Activated CD8-positive, alpha-beta memory T cell treated with anti-CD3 and anti-CD28 coated beads for 36 hours (primary cell): ENCODE measurements around the gene P3H1. TPM values are rescaled to one million over a fixed set of nuclear protein-coding genes. Genes with fewer than 3 reads are reported as not detected.
"Not testable (repeated sequence)": the region's sequence is repeated elsewhere in the genome, so short reads cannot be mapped to it uniquely, and the experiment has no call there.

Source experiments
- CTCF ChIA-PET: fragments of 350-600 bp; sonication (Branson Sonifier 250); formaldehyde crosslinking; loops from one replicate; lab custom pipeline; 2021; ENCODE audit warnings: antibody characterized with exemption; lab: Charles Lee
- POLR2A ChIA-PET: fragments of 350-600 bp; sonication (Branson Sonifier 250); formaldehyde crosslinking; loops from one replicate; lab custom pipeline; 2021; ENCODE audit warnings: antibody characterized with exemption; lab: Charles Lee
- total RNA-seq, 2 experiments: library from RNA; stranded (reverse); gene quantifications; one replicate each; pipeline ENCODE4 v1.2.3, GENCODE V29; 2021

P3H1 gene
- total RNA-seq, 2 experiments from 2014 or later, result 31.5 to 35.5 TPM

DNA sequence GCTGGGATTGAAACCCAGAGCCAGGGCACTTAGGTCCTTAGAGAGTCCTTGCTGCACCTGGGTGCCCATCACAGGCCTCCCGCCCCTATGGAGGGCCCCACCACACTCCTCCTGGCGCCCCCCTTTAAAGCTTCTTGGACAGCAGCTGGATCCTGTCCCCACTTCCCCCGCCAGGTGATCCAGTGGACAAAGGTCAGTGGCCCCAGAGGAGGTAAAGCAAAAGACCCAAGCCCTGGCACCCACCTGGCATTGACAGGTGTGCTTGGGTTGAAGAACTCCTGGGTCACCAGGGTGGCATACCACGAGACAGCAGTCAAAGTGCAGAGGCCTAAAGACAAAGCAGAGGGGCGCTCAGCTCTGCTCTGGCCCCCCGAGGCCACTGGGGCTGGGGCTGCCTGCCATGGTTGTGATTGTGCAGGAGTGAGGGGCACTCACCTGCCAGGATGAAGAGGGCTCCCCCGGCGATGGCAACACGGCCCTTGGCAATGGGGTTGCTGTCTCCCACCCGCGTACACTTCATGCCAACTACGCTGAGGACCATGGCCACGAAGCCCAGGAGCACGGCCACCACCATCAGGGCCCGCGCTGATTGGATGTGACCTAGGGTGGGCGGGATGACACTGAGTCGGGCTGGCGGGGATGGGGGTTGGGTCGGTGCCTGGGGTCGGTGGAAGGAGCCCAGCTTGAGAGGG, 28.7 kb downstream of the P3H1 start:
- ChIA-PET POLR2A (no interaction called here), CTCF (no interaction called here)

DNA sequence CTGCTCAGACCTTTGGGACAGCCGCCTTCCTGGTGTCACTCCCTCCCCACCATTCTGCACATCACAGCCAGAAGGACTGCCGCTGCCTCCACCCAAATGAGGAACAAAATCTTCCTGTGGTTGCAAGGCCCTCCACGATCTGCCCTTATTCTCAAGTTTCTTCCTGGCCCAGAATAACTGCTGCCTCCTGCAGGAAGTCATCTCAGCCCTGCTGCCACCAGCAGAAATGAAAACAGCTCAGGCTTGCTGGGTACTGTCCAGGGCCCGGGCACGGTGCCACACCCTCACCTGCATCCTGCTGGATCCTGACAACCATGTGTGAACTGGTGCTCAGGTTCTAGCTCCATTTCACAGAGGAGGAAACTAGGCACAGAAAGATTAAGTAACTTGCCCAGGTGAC, 29.6 kb downstream of the P3H1 start:
- POLR2A ChIA-PET, result no interaction called here
- CTCF ChIA-PET, result no interaction called here

DNA sequence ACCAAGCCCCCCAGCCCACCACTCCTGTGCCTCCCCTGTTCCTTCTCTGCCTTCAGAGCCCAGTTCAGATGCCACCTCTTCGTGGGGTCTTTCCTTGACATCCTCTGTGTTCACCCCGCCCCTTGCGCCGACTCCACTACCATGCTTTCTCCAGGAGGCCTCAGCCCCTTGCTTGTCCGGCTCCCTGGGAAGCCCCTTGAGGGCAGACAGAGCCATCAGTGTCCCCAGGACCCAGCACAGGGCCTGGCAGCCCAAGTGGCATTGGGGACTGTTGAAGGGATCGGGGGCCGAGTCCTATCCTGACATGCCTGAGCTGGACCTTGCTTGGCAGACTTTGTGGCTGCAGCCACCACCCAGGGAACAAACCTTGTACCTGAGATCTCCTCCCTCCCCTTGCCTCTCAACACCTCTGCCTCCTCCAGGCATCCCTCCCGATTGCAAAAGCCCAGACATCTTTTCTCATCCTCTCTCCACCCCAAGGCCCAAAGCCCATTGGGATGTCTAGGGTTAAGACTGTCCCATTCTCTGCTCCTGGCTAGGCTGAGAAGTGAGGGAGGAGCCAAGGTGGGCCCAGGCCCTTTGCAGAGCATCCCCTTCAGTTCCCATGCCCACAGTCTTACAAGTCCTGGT, 30.1 kb downstream of the P3H1 start:
- CTCF ChIA-PET, result no interaction called here

DNA sequence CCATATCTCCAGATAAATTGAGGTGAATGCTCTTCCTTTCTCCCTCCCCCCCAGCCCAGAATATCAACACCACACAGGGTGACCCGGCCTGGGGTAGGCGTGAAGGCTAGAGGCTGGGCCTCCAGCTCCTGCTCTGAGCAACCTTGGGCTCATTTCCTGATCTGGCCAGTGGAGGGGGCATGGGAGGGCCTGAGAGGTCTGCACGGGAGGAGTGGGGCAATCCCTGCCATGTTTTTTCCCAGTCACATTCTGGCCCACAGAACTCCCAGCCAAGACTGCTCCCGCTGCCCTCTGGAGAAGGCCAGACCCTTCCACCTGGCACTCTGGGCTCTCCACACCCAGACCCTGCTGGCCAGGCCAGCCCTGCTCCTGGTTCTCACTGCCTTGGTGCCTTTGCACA, 30.7 kb downstream of the P3H1 start:
- POLR2A ChIA-PET, result no interaction called here
- CTCF ChIA-PET, result no interaction called here

More for the DNA sequence above, 30.1 kb downstream of the P3H1 start:
- POLR2A ChIA-PET, result no interaction called here

DNA sequence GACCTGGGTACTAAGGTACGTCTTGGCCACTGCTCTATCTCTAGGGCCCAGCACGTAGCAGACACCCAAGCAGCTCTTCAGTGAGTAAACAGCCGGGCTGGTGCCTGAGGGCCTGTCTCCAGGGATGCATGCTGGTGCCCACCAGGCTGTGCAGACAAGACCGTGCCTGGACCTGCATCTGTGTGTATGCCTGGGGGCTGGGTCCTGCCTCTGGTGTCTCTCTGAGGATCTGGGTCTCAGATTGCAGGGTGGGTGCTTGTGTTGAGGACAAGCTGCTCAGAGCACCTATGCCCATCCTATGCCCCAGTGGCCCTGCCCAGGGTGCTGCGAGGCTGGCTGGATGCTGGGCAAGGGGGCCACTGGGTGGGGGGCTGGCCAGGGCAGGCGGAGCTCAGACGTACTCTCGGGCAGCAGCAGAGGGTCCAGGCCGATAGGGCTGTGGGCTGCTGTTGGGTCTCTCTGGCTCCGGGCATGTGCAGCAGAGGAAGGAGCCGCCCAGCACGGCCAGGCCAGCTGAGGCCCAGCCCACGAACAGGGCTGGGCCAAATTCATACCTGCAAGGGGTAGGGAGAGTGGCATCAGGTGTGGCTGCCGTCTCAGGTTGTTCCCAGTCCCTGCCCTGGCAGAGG, 31.2 kb downstream of the P3H1 start:
- ChIA-PET CTCF (no interaction called here), POLR2A (no interaction called here)

DNA sequence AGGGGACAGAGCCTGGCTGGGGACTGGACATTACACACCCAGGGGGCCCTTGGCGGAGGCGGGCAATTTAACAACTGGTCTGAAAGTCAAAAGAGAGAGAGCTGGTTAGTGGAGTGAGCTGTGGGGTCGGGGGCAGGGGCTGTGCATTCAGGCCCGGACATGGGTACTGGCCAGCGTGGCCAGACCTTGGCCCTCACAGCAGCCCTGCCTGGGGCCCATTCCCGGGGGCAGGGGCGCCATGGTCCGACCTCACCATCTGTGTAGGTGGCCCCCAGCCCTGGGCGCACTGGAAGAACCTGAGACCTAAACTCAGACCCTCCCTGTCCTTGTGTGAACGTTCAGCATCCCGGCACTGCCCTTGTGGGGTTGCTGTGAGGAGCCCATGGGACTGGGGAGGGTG, 31.8 kb downstream of the P3H1 start:
- POLR2A ChIA-PET, result no interaction called here
- CTCF ChIA-PET, result no interaction called here

DNA sequence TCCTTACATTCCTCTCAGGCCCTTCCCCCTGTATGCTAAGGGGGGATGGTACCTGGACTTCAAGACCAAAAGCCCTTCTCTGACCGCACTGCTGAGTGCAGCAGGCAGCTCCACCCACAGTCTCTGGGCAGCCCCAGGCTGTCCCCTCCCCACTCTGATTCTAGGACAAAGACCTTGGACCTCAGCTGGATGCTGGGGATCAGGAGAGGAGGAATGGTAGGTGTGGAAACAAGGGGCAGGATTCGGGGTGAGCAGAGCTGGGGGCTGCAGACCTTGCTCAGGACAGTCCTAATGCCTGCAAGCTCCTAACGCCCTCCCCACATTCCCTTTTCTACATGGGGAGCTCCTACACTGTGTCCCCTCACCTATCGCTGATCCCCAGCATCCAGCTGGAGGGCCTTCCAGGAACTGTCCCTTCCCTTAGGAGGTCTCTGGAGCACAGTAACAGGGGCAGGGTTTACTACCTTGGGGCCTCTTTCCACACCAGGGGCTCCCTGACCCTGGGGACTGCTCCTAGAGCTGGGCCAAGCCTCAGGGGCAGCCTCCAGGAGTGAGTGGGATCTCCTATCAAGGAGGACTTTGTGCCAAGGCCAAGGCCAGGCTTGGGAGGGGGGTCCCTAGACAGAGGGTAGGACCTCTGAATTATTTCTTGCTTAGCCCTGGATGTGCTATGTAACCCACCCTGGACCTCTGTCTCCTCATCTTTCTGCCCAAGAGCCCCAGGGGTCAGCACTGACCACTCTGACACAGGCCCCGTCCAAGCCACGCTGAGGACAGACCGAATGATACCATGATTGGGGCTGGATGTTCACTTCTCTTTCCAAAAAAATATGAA, 32.4 kb downstream of the P3H1 start:
- POLR2A ChIA-PET, result no interaction called here
- CTCF ChIA-PET, result interaction anchor here (0.5 to 0.6 kb wide), 2 partner anchors 13 to 159 kb away, joined by 3 read pairs; no protein-coding TSS in a partner anchor

DNA sequence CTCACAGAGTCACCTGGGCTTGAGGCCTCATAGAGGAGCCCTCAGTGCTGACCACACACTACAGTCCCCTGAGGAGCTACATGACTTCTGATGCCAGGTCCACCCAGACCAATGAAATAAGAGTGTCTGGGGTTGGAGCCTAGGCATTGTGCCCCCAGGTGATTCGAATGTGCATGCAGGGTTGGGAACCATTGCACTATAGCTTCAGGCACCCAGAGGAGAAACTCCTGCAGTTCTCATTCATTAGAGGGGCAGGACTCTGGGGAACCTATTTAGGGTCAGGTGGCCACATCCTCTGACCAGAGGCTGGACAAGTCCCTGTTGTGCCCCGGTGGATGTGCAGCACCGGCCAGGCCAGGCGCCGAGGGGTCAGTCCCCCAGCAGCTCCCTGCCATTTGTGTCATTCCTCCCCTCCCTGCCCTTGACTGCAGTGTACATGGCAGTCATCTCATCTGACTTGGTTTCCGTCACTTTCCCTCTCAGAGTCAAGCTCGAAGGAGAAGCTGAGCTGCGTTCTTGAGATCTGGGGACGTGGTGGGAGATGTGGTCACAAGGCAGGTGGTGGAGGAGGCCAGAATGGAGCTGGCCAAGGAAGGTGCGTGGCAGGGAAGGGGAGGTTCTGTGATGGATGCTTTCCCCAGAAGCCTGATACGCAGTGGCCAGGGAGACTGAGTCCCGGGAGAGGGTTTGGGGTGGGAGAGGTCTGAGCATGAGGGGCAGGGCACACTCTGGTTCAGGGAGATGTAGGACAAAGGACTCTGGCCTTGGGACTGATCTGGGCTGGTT, 33.2 kb downstream of the P3H1 start:
- POLR2A ChIA-PET, result no interaction called here

DNA sequence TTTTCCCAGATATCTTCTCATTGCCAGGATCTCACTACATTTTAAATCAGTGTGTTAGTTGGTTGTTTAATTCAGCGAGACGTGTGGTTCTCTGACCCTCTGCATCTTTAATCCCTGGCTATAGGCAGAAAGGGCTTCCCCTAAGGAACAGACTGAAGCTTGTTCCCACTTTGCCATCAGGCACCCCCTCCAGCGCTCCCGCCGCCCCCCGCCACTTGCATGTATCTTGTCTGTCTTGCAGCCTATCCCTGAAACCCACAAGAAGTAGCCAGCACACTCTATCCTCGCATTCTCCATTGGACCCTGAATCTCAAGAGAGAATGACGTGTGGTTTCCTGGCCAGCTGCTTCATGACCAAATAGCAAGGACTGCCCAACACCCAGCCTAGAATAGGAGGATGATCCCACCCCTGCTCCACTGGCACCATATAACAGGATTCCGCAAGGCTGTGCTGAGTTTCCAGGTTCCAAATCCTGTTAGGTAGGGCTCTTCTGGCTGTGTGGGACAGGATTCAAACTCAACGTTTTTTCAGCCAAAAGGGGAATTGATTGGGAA, 34.6 kb downstream of the P3H1 start:
- POLR2A ChIA-PET, result no interaction called here
- CTCF ChIA-PET, result no interaction called here

More for the DNA sequence above, 33.2 kb downstream of the P3H1 start:
- CTCF ChIA-PET, result interaction anchor here (0.5 to 0.8 kb wide), 3 partner anchors 12 to 158 kb away, joined by 3 read pairs; no protein-coding TSS in a partner anchor

DNA sequence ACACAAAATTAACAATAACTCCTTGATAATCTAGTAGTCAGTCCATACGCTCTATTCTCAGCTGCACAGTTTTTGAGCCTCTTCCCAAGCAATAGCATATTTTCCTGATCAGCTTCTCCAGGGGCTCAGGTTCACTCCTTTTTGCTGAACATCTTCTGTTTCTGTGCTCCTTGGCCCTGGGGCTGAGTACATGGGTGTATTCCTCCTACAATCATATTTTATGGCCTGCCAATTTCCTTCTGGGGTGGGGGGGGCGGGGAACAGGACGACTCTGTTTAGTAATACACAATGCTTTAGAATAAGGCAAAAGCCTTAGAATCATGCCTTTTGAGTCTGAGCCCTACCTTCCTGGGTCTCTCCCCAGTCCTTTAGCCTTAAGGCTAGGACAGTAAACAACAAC, 35.2 kb downstream of the P3H1 start:
- CTCF ChIA-PET, result no interaction called here
- POLR2A ChIA-PET, result no interaction called here

DNA sequence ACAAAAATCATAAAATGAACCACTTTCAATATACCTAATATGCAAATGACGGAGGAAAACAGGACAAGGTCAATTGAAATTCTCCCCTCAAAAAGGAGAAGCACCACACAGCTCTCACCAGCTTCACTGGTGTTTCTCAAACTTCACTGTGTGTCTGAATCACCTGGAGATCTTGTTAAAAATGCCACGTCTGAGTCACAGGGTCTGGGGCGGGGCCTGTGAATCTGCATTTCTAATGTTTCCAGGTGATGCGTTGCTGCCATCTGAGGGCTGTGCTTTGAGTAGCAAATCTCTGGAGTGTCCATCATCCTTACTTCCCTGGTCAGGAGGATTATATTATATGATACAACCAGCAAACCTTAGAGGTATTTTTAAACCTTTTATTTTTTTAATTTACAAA, 35.8 kb downstream of the P3H1 start:
- CTCF ChIA-PET, result interaction anchor here (1.1 kb wide), 1 partner anchor 153 kb away, joined by 3 read pairs; no protein-coding TSS in a partner anchor

DNA sequence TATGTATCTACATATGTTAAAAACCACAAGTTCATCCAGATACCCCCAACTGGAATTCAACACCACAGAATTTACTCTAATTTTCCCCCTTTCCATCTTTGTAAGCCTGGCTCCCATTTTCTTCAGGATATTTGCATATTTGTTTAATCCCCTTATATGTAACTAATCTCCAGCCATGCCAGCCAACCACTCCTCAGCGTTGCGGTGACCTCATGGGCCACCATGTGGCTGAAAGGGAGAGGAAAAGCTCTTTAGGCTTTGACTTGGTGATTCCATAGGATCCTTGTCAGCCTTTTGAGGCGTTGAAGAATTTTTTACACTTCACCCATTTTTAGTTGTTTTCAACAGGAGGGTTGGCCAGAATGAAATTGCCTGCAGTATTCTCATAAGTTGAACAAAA, 36.8 kb downstream of the P3H1 start:
- ChIA-PET POLR2A (no interaction called here), CTCF (interaction anchor here (0.8 to 1.1 kb wide), 2 partner anchors 37 to 152 kb away, joined by 3 read pairs; partner anchors contain the start of genes C1orf50 and P3H1)

More for the DNA sequence above, 35.8 kb downstream of the P3H1 start:
- POLR2A ChIA-PET, result interaction anchor here (0.6 kb wide), 1 partner anchor 117 kb away, joined by 5 read pairs; no protein-coding TSS in a partner anchor

DNA sequence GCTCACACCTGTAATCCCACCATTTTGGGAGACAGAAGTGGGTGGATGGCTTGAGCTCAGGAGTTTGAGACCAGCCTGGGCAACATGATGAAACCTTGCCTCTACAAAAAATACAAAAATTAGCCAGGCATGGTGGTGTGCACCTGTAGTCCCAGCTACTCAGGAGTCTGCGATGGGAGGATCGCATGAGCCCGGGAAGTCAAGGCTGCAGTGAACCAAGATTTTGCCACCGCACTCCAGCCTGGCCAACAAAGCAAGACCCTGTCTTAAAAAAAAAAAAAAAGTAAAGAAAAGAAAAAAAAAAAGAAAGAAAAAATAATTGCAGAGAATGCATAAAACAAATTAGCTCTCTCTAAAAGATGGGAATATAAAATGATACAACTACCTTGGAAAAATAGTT, 41.0 kb downstream of the P3H1 start:
- CTCF ChIA-PET, result interaction anchor here (0.7 kb wide), 1 partner anchor 1093 kb away, joined by 3 read pairs; no protein-coding TSS in a partner anchor
- POLR2A ChIA-PET, result not testable (repeated sequence)

DNA sequence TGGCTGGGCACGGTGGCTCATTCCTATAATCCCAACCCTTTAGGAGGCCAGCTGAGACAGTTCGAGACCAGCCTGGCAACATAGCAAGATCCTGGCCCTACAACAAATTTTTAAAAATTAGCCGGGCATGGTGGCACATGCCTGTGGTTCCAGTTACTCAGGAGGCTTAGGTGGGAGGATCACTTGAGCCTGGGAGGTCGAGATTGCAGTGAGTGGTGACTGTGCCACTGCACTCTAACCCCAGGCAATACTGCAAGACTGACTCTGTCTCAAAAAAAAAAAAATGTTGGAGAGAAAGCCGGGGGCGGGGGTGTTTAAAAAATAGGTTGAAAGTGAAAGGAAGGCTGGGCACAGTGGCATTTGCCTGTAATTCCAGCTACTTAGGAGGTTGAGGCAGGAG, 43.3 kb downstream of the P3H1 start:
- POLR2A ChIA-PET, result no interaction called here
- CTCF ChIA-PET, result no interaction called here

DNA sequence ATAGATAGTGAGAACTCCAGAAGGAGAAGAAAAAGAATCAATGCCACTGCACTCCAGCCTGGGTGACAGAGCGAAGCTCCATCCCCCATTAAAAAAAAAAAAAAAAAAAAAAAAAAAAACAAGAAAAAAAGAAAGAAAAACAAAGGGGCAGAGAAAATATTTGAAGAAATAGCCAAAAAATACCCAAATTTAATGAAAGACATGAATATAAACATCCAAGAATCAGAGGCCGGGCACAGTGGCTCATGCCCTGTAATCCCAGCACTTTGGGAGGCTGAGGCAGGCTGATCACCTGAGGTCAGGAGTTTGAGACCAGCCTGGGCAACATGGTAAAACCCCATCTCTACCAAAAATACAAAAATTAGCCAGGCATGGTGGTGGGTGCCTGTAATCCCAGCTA, 44.4 kb downstream of the P3H1 start:
- POLR2A ChIA-PET, result interaction anchor here (0.7 kb wide), 1 partner anchor 152 kb away, joined by 13 read pairs; no protein-coding TSS in a partner anchor
- CTCF ChIA-PET, result not testable (repeated sequence)

DNA sequence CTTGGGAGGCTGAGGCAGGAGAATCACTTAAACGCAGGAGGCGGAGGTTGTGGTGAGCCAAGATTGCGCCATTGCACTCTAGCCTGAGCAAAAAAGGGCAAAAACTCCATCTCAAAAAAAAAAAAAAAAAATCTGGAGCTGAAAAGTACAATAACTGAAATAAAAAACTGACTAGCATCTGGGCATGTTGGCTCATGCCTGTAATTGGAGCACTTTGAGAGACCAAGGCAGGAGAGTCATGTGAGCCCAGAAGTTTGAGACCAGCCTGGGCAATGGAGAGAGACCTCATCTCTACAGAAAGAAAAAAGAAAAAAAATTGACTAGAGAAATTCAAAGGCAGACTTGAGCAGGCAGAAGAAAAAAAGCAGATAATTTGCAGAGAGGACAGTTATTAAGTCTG, 44.9 kb downstream of the P3H1 start:
- ChIA-PET CTCF (interaction anchor here (0.7 kb wide), 1 partner anchor 12 kb away, joined by 3 read pairs; no protein-coding TSS in a partner anchor), POLR2A (no interaction called here)

DNA sequence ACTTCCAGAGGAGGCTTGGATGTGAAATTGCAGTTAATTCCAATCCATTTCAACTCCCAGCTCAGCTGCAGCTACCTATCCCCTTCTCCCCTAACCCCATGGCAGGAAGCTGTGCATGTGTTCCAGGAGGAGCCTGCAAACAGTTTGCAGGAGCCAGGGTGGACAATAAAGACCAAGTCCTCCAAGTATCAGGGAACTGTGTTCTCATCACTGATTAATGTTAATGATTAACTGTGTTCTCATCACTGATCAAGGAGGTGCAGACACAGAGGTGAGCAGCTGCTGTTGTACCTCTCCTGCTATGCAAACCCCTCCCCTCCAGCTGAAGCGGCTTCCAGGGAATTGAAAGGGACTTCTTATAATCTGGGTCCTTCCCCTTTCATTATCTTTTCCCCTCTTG, 46.0 kb downstream of the P3H1 start:
- ChIA-PET CTCF (no interaction called here), POLR2A (no interaction called here)

DNA sequence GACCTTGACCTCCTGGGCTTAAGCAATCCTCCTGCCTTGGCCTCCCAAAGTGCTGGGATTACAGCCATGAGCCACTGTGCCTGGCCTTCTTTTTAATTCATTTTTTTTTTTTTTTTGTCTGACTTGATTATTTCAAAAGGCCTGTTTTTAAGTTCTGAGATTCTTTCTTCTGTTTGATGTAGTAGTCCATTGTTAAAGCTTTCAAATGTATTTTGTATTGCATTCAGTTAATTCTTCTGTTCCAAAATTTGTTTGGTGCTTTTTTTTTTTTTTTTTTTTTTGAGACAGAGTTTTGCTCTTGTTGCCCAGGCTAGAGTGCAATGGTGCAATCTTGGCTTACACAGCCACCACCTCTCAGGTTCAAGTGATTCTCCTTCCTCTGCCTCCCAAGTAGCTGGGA, 52.4 kb downstream of the P3H1 start:
- CTCF ChIA-PET, result interaction anchor here (0.6 kb wide), 2 partner anchors 134 to 822 kb away, joined by 3 to 4 read pairs; no protein-coding TSS in a partner anchor
- POLR2A ChIA-PET, result not testable (repeated sequence)
